Medulla oblongata (tissue), 1 donor: ENCODE data around the gene CMSS1.
"Not testable (repeated sequence)": the region's sequence is repeated elsewhere in the genome, so short reads cannot be mapped to it uniquely, and the experiment has no call there.

Experiments used
- DNase-seq: peaks from one replicate; pipeline ENCODE4 v3.0.0-alpha.2; 2015; ENCODE audit errors: extremely low spot score

The CMSS1 gene

GRCh38 chr3:100226712-100227429, 409.2 kb downstream of the CMSS1 start:
- DNase-seq, result no peak

- DNase-seq, result no peak
Measured at GRCh38 chr3:100227511-100227921, 409.9 kb downstream of the CMSS1 start.

GRCh38 chr3:100228247-100228646, 410.6 kb downstream of the CMSS1 start:
- DNase-seq, result no peak

- DNase-seq, result not testable (repeated sequence)
Measured at GRCh38 chr3:100229188-100229587, 411.5 kb downstream of the CMSS1 start.

GRCh38 chr3:100230710-100231109, 413.0 kb downstream of the CMSS1 start:
- DNase-seq, result no peak
